ENCODE data around the gene ATP5PB. TPM values are rescaled to one million over a fixed set of nuclear protein-coding genes. Genes with fewer than 3 reads are reported as not detected.

ATP5PB gene
- polyA plus RNA-seq, 1 donor (not counting 4 experiments of a cell fraction or from before 2014, with no cell fraction given) = 539 TPM

DNA sequence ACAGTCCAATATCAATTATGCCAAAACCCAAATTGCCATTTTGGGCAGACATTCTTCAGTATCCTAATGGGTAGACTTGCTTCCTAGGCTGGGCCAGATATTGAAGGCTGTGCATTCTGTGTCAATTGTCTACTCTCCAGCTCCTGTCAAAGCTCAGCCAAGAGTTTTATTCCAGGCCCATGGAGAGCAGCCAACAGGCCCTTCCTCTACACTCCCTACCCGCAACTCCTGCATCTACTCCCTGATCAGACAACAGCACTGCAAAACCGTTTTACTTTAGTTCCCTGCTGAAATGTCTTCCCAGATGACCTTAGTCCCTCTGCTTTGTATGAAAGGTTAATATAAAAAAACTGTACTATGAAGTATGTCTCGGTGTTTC lies 60.7 kb downstream of the ATP5PB start:
- dilution Hi-C loops (cut with MboI; ENCODE audit: extremely low pct_ligation_motif_present, low sequenced_read_pairs) = no loop called here
- H3K9ac ChIP-seq (ENCODE audit: control insufficient read depth, extremely low read depth, insufficient read depth, low read length) = no peak overlapping the region
- no peak overlapping the region for H2AFZ ChIP-seq (ENCODE audit: control insufficient read depth, low read length)
- H3K79me2 ChIP-seq (ENCODE audit: control insufficient read depth, insufficient read depth, low read length) = no peaks in the 10 kb centered on the region
- H3K4me1 ChIP-seq (ENCODE audit: control insufficient read depth, extremely low read depth, insufficient read depth, low read length) = peaks cover 14% of the 10 kb centered on the region
- H3K4me3 ChIP-seq (ENCODE audit: control insufficient read depth in 2 of 3, extremely low read depth in 1 of 3, insufficient read depth in 2 of 3, low read depth in 1 of 3, low read length in 3 of 3) = no peak overlapping the region
- FAIRE-seq (no peak), DNase-seq (ENCODE audit: low read depth, low spot score) (no peak)
- no peaks in the 10 kb centered on the region for H3K36me3 ChIP-seq (ENCODE audit: control insufficient read depth in 2 of 2, extremely low read depth in 1 of 2, insufficient read depth in 2 of 2, low read length in 2 of 2)
- no peaks in the 10 kb centered on the region for H4K20me1 ChIP-seq (ENCODE audit: control insufficient read depth, extremely low read depth, insufficient read depth, low read length)
- no peak overlapping the region for H3K27ac ChIP-seq (ENCODE audit: control insufficient read depth, insufficient read depth, low read length)
- no peak for TF ChIP-seq EZH2 (IDR thresholded peaks at IDR 0.05; ENCODE audit: low read length)
- TF ChIP-seq, protein P1, sequence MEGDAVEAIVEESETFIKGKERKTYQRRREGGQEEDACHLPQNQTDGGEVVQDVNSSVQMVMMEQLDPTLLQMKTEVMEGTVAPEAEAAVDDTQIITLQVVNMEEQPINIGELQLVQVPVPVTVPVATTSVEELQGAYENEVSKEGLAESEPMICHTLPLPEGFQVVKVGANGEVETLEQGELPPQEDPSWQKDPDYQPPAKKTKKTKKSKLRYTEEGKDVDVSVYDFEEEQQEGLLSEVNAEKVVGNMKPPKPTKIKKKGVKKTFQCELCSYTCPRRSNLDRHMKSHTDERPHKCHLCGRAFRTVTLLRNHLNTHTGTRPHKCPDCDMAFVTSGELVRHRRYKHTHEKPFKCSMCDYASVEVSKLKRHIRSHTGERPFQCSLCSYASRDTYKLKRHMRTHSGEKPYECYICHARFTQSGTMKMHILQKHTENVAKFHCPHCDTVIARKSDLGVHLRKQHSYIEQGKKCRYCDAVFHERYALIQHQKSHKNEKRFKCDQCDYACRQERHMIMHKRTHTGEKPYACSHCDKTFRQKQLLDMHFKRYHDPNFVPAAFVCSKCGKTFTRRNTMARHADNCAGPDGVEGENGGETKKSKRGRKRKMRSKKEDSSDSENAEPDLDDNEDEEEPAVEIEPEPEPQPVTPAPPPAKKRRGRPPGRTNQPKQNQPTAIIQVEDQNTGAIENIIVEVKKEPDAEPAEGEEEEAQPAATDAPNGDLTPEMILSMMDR (optimal IDR thresholded peaks at IDR 0.05 in 1 of 3, IDR thresholded peaks at IDR 0.05 in 1 of 3, conservative IDR thresholded peaks at IDR 0.05 in 1 of 3; ENCODE audit: extremely low read depth in 1 of 3, insufficient read depth in 2 of 3, low read length in 3 of 3) = no peak
- H3K4me2 ChIP-seq (ENCODE audit: control insufficient read depth, extremely low read depth, insufficient read depth, low read depth, low read length) = no peak overlapping the region
- no peaks in the 10 kb centered on the region for H3K9me3 ChIP-seq (ENCODE audit: control insufficient read depth, low read depth, low read length)
- no peaks in the 10 kb centered on the region for H3K27me3 ChIP-seq (ENCODE audit: control insufficient read depth, extremely low read depth, insufficient read depth, low read length)
- H3K9me1 ChIP-seq (ENCODE audit: control insufficient read depth, extremely low read depth, insufficient read depth, low read length) = no peaks in the 10 kb centered on the region

DNA sequence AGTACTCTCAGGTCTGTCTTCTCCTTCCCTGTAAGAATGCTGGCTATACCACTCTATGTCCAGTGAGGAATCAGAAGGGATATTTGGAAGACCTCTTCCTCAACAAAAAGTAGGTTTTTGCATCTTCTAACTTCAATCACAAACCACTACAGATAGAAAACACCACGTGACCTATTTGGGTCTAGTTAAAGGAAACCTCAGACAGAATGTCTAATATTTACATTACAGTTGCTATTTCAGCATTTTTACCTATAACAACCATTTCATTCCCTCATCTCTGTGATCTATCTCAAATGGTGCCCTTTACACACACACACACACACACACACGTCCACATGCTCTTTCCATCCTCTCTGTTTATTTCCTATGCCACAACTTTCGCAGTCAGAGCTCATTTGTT lies 62.1 kb downstream of the ATP5PB start:
- H2AFZ ChIP-seq (ENCODE audit: control insufficient read depth, low read length) = no peak overlapping the region
- no peak overlapping the region for H3K4me2 ChIP-seq (ENCODE audit: control insufficient read depth, extremely low read depth, insufficient read depth, low read depth, low read length)
- no peaks in the 10 kb centered on the region for H3K9me1 ChIP-seq (ENCODE audit: control insufficient read depth, extremely low read depth, insufficient read depth, low read length)
- no peaks in the 10 kb centered on the region for H3K27me3 ChIP-seq (ENCODE audit: control insufficient read depth, extremely low read depth, insufficient read depth, low read length)
- H3K36me3 ChIP-seq (ENCODE audit: control insufficient read depth in 2 of 2, extremely low read depth in 1 of 2, insufficient read depth in 2 of 2, low read length in 2 of 2) = no peaks in the 10 kb centered on the region
- no peaks in the 10 kb centered on the region for H3K79me2 ChIP-seq (ENCODE audit: control insufficient read depth, insufficient read depth, low read length)
- peaks cover 18% of the 10 kb centered on the region for H3K4me1 ChIP-seq (ENCODE audit: control insufficient read depth, extremely low read depth, insufficient read depth, low read length)
- H3K4me3 ChIP-seq (ENCODE audit: control insufficient read depth in 2 of 3, extremely low read depth in 1 of 3, insufficient read depth in 2 of 3, low read depth in 1 of 3, low read length in 3 of 3) = no peak overlapping the region
- H3K9ac ChIP-seq (ENCODE audit: control insufficient read depth, extremely low read depth, insufficient read depth, low read length) = no peak overlapping the region
- TF ChIP-seq EZH2 (IDR thresholded peaks at IDR 0.05; ENCODE audit: low read length) = no peak
- TF ChIP-seq, protein P1 (optimal IDR thresholded peaks at IDR 0.05 in 1 of 3, IDR thresholded peaks at IDR 0.05 in 1 of 3, conservative IDR thresholded peaks at IDR 0.05 in 1 of 3; ENCODE audit: extremely low read depth in 1 of 3, insufficient read depth in 2 of 3, low read length in 3 of 3) = no peak
- no peaks in the 10 kb centered on the region for H4K20me1 ChIP-seq (ENCODE audit: control insufficient read depth, extremely low read depth, insufficient read depth, low read length)
- H3K9me3 ChIP-seq (ENCODE audit: control insufficient read depth, low read depth, low read length) = no peaks in the 10 kb centered on the region
- dilution Hi-C loops (cut with MboI; ENCODE audit: extremely low pct_ligation_motif_present, low sequenced_read_pairs) = no loop called here
- no peak overlapping the region for H3K27ac ChIP-seq (ENCODE audit: control insufficient read depth, insufficient read depth, low read length)
- DNase-seq (ENCODE audit: low read depth, low spot score) (no peak), FAIRE-seq (no peak)

Small RNAs within 50 kb of the gene (small RNA-seq; reads per million reads assigned to genes)
- gene RF00019 (ENCODE audit: insufficient read length in 3 of 3, low read depth in 3 of 3, low replicate concordance in 1 of 3) (0 reads per million in 3 experiments), gene RNU6-792P (ENCODE audit: insufficient read length in 3 of 3, low read depth in 3 of 3, low replicate concordance in 1 of 3) (0 to 1.5 (median 1.3) reads per million in 3 experiments)

Other genes starting within 250 kb of the ATP5PB start
- gene DENND2D, start 248.8 kb upstream of the ATP5PB start, polyA plus RNA-seq = 5.3 to 8.9 TPM (median 7.8 TPM) in 3 replicates
- 1.0 to 2.5 TPM (median 2.4 TPM) in 3 replicates for gene CHI3L2, start 221.8 kb upstream of the ATP5PB start, polyA plus RNA-seq
- not detected in 3 replicates for gene CHIA, start 158.6 kb upstream of the ATP5PB start, polyA plus RNA-seq
- gene OVGP1, start 21.7 kb upstream of the ATP5PB start, polyA plus RNA-seq = 0.35 to 1.8 TPM (median 0.60 TPM) in 3 replicates
- 91.5 to 171 TPM (median 110 TPM) in 3 replicates for gene WDR77, start 208 bp upstream of the ATP5PB start, polyA plus RNA-seq
- gene C1orf162, start 24.5 kb downstream of the ATP5PB start, polyA plus RNA-seq = 0.10 to 0.24 TPM (median 0.21 TPM) in 3 replicates
- gene ADORA3, start 54.2 kb downstream of the ATP5PB start, polyA plus RNA-seq = not detected in 3 replicates
- not detected in 3 replicates for gene TMIGD3, start 54.2 kb downstream of the ATP5PB start, polyA plus RNA-seq
- gene RAP1A, start 170.3 kb downstream of the ATP5PB start, polyA plus RNA-seq = 35.2 to 70.3 TPM (median 43.9 TPM) in 3 replicates